ENCODE results near the gene H2BK1. TPM values are rescaled to one million over a fixed set of nuclear protein-coding genes. Genes with fewer than 3 reads are reported as not detected.

H2BK1 gene
- total and polyA plus RNA-seq, 4 donors, result 0.52 TPM; not detected in 3

GRCh38 chr7:151167197-151167961 is 42.9 kb downstream of the H2BK1 start, which contains the start of gene GBX1:
TSS of gene GBX1 (minus strand) at chr7:151167694. CDS start at chr7:151167548, 146 bp downstream.
- peaks cover 10 to 61% (median 60%) of the 10 kb centered on the region in 3 donors for H3K27me3 ChIP-seq (ENCODE audit: control insufficient read depth in 3 of 3, insufficient read depth in 3 of 3, low read length in 2 of 3)
- WGBS, 2 donors, result 1% methylated on average over 40 to 101 of the region's 101 CpGs
- peak; percentile 47 to 78 (median 55) for DNase-seq

GRCh38 chr7:151166629-151167196 is 43.6 kb downstream of the H2BK1 start:
- peaks cover 10 to 68% (median 60%) of the 10 kb centered on the region in 3 donors for H3K27me3 ChIP-seq (ENCODE audit: control insufficient read depth in 3 of 3, insufficient read depth in 3 of 3, low read length in 2 of 3)
- H3K9ac ChIP-seq (ENCODE audit: insufficient read depth in 1 of 2, low read length in 2 of 2), result no peak overlapping the region
- H3K27ac ChIP-seq (ENCODE audit: low read depth in 1 of 2, low read length in 1 of 2), result no peak overlapping the region
- WGBS, 2 donors, result 11 to 13% methylated on average over 25 to 31 of the region's 31 CpGs
- no peaks in the 10 kb centered on the region for H3K9me3 ChIP-seq (ENCODE audit: control insufficient read depth in 4 of 4, insufficient read depth in 3 of 4, low read length in 3 of 4)
- no peak for DNase-seq
- H3K4me1 ChIP-seq (ENCODE audit: control insufficient read depth in 5 of 5, insufficient read depth in 5 of 5, low read length in 5 of 5), result peaks cover 0 to 16% (median 5%) of the 10 kb centered on the region in 5 donors
- no peak for TF ChIP-seq CTCF (IDR thresholded peaks at IDR 0.05; ENCODE audit: control extremely low read depth, extremely low read depth)
- ATAC-seq (ENCODE audit: insufficient read depth, low FRiP score), result no peak
- H3K36me3 ChIP-seq (ENCODE audit: control insufficient read depth in 4 of 4, insufficient read depth in 4 of 4, low read length in 4 of 4), result no peaks in the 10 kb centered on the region
- H3K4me3 ChIP-seq, result peak overlapping the region; percentile 28

More at GRCh38 chr7:151167197-151167961, 42.9 kb downstream of the H2BK1 start, which contains the start of gene GBX1:
- H3K4me1 ChIP-seq (ENCODE audit: control insufficient read depth in 5 of 5, insufficient read depth in 5 of 5, low read length in 5 of 5), result peaks cover 0 to 16% (median 5%) of the 10 kb centered on the region in 5 donors
- no peak within 1 kb of the TSS for H3K9ac ChIP-seq (ENCODE audit: insufficient read depth in 1 of 2, low read length in 2 of 2)
- peak; percentile 29 for ATAC-seq (ENCODE audit: insufficient read depth, low FRiP score)
- no peaks in the 10 kb centered on the region for H3K9me3 ChIP-seq (ENCODE audit: control insufficient read depth in 4 of 4, insufficient read depth in 3 of 4, low read length in 3 of 4)
- no peak within 1 kb of the TSS for H3K27ac ChIP-seq (ENCODE audit: low read depth in 1 of 2, low read length in 1 of 2)
- TF ChIP-seq CTCF (IDR thresholded peaks at IDR 0.05; ENCODE audit: control extremely low read depth, extremely low read depth), result no peak
- no peaks in the 10 kb centered on the region for H3K36me3 ChIP-seq (ENCODE audit: control insufficient read depth in 4 of 4, insufficient read depth in 4 of 4, low read length in 4 of 4)
- peak within 1 kb of the TSS; percentile 28 for H3K4me3 ChIP-seq

- Histone ChIP-seq H3K9me3 (ENCODE audit: control insufficient read depth in 4 of 4, insufficient read depth in 3 of 4, low read length in 3 of 4) (no peaks in the 10 kb centered on the region), H3K27ac (ENCODE audit: low read depth in 1 of 2, low read length in 1 of 2) (no peak overlapping the region), H3K27me3 (ENCODE audit: control insufficient read depth in 3 of 3, insufficient read depth in 3 of 3, low read length in 2 of 3) (peaks cover 3 to 59% (median 49%) of the 10 kb centered on the region in 3 donors), H3K9ac (ENCODE audit: insufficient read depth in 1 of 2, low read length in 2 of 2) (no peak overlapping the region), H3K36me3 (ENCODE audit: control insufficient read depth in 4 of 4, insufficient read depth in 4 of 4, low read length in 4 of 4) (no peaks in the 10 kb centered on the region), H3K4me1 (ENCODE audit: control insufficient read depth in 5 of 5, insufficient read depth in 5 of 5, low read length in 5 of 5) (peaks cover 0 to 2% (median 2%) of the 10 kb centered on the region in 5 donors), H3K4me3 (no peak overlapping the region)
- DNase-seq, result no peak
- TF ChIP-seq CTCF (IDR thresholded peaks at IDR 0.05; ENCODE audit: control extremely low read depth, extremely low read depth), result no peak
- 78 to 94% methylated on average over 1 of the region's 1 CpG for WGBS, 2 donors
- ATAC-seq (ENCODE audit: insufficient read depth, low FRiP score), result no peak
These were observed 48.5 kb downstream of the H2BK1 start for GRCh38 chr7:151161757-151162156.

Other genes starting within 250 kb of the H2BK1 start
- gene KCNH2, start 232.2 kb downstream of the H2BK1 start, total RNA-seq, result 1 to 10 TPM; 1.7 to 2.0 TPM
- under 1 TPM; 0.43 to 0.82 TPM for gene KCNH2, start 232.2 kb downstream of the H2BK1 start, polyA plus RNA-seq
- gene NOS3, start 219.5 kb downstream of the H2BK1 start, total RNA-seq, result 10 to 100 TPM; 11.9 to 31.0 TPM
- 10 to 100 TPM in 1 of 2 donors, 1 to 10 TPM in 1; 9.3 to 11.9 TPM for gene NOS3, start 219.5 kb downstream of the H2BK1 start, polyA plus RNA-seq
- gene ATG9B, start 186.0 kb downstream of the H2BK1 start, total RNA-seq, result 1 to 10 TPM; 1.1 to 2.8 TPM
- 1 to 10 TPM in 1 of 2 donors, under 1 TPM in 1; 0.78 to 1.8 TPM for gene ATG9B, start 186.0 kb downstream of the H2BK1 start, polyA plus RNA-seq
- 10 to 100 TPM; 21.8 to 61.5 TPM for gene ABCB8, start 182.0 kb downstream of the H2BK1 start, total RNA-seq
- gene ABCB8, start 182.0 kb downstream of the H2BK1 start, polyA plus RNA-seq, result 10 to 100 TPM; 28.7 to 28.9 TPM
- gene ASIC3, start 162.0 kb downstream of the H2BK1 start, total RNA-seq, result 1 to 10 TPM in 1 of 2 donors, under 1 TPM in 1; 0.37 to 3.9 TPM
- 1 to 10 TPM; 1.6 to 3.2 TPM for gene ASIC3, start 162.0 kb downstream of the H2BK1 start, polyA plus RNA-seq
- 10 to 100 TPM in 1 of 2 donors, 1 to 10 TPM in 1; 6.8 to 17.3 TPM for gene CDK5, start 152.6 kb downstream of the H2BK1 start, total RNA-seq
- 10 to 100 TPM in 1 of 2 donors, 1 to 10 TPM in 1; 6.9 to 11.5 TPM for gene CDK5, start 152.6 kb downstream of the H2BK1 start, polyA plus RNA-seq
- gene SLC4A2, start 150.9 kb downstream of the H2BK1 start, total RNA-seq, result 100 to 1,000 TPM in 1 of 2 donors, 10 to 100 TPM in 1; 66.3 to 173 TPM
- 100 to 1,000 TPM in 1 of 2 donors, 10 to 100 TPM in 1; 96.7 to 144 TPM for gene SLC4A2, start 150.9 kb downstream of the H2BK1 start, polyA plus RNA-seq
- 10 to 100 TPM; 28.9 to 99.8 TPM for gene FASTK, start 129.7 kb downstream of the H2BK1 start, total RNA-seq
- gene FASTK, start 129.7 kb downstream of the H2BK1 start, polyA plus RNA-seq, result 100 to 1,000 TPM in 1 of 2 donors, 10 to 100 TPM in 1; 80.0 to 108 TPM
- 10 to 100 TPM; 32.8 to 49.6 TPM for gene TMUB1, start 127.0 kb downstream of the H2BK1 start, total RNA-seq
- gene TMUB1, start 127.0 kb downstream of the H2BK1 start, polyA plus RNA-seq, result 100 to 1,000 TPM in 1 of 2 donors, 10 to 100 TPM in 1; 43.5 to 104 TPM
- gene AGAP3, start 124.0 kb downstream of the H2BK1 start, total RNA-seq, result 100 to 1,000 TPM in 1 of 2 donors, 10 to 100 TPM in 1; 75.9 to 194 TPM
- 100 to 1,000 TPM in 1 of 2 donors, 10 to 100 TPM in 1; 81.8 to 138 TPM for gene AGAP3, start 124.0 kb downstream of the H2BK1 start, polyA plus RNA-seq
- not detected for gene GBX1, start 42.8 kb downstream of the H2BK1 start, total RNA-seq
- gene GBX1, start 42.8 kb downstream of the H2BK1 start, polyA plus RNA-seq, result not detected
- not detected for gene ASB10, start 23.2 kb downstream of the H2BK1 start, total RNA-seq
- not detected for gene ASB10, start 23.2 kb downstream of the H2BK1 start, polyA plus RNA-seq
- 10 to 100 TPM; 13.2 to 36.2 TPM for gene ABCF2, start 16.7 kb upstream of the H2BK1 start, total RNA-seq
- 10 to 100 TPM; 15.4 to 36.3 TPM for gene ABCF2, start 16.7 kb upstream of the H2BK1 start, polyA plus RNA-seq
- 10 to 100 TPM; 23.3 to 54.0 TPM for gene CHPF2, start 22.0 kb upstream of the H2BK1 start, total RNA-seq
- gene CHPF2, start 22.0 kb upstream of the H2BK1 start, polyA plus RNA-seq, result 10 to 100 TPM; 33.8 to 36.2 TPM
- 10 to 100 TPM; 37.5 to 70.9 TPM for gene SMARCD3, start 38.2 kb upstream of the H2BK1 start, total RNA-seq
- gene SMARCD3, start 38.2 kb upstream of the H2BK1 start, polyA plus RNA-seq, result 10 to 100 TPM; 40.3 to 62.5 TPM
- 10 to 100 TPM; 39.1 to 47.4 TPM for gene NUB1, start 131.3 kb upstream of the H2BK1 start, total RNA-seq
- 10 to 100 TPM; 22.6 to 30.1 TPM for gene NUB1, start 131.3 kb upstream of the H2BK1 start, polyA plus RNA-seq
- gene WDR86, start 199.6 kb upstream of the H2BK1 start, total RNA-seq, result 10 to 100 TPM in 1 of 2 donors, 1 to 10 TPM in 1; 2.9 to 19.7 TPM
- 1 to 10 TPM in 1 of 2 donors, under 1 TPM in 1; 0.81 to 1.9 TPM for gene WDR86, start 199.6 kb upstream of the H2BK1 start, polyA plus RNA-seq
- gene CRYGN, start 229.7 kb upstream of the H2BK1 start, total RNA-seq, result under 1 TPM; 0.28 to 0.34 TPM
- under 1 TPM in 1 of 2 donors, not detected in 1; 0.07 TPM for gene CRYGN, start 229.7 kb upstream of the H2BK1 start, polyA plus RNA-seq